Naive thymus-derived CD4-positive, alpha-beta T cell (primary cell): ENCODE data around the gene TRIP12. TPM values are rescaled to one million over a fixed set of nuclear protein-coding genes. Genes with fewer than 3 reads are reported as not detected.
"Not testable (repeated sequence)": the region's sequence is repeated elsewhere in the genome, so short reads cannot be mapped to it uniquely, and the experiment has no call there.

ENCODE experiments used
- ATAC-seq: fragments of 150-1000 bp; cut with Tn5 transposase; 2 replicates; pipeline ENCODE4 v1.10.0; 2021; ENCODE audit warnings: mild to moderate bottlenecking, moderate library complexity
- CTCF ChIA-PET: fragments of 350-600 bp; sonication (Branson Sonifier 250); formaldehyde crosslinking; loops from one replicate; lab custom pipeline; 2021; ENCODE audit warnings: antibody characterized with exemption; lab: Charles Lee
- POLR2A ChIA-PET: fragments of 350-600 bp; sonication (Branson Sonifier 250); formaldehyde crosslinking; loops from one replicate; lab custom pipeline; 2021; ENCODE audit warnings: antibody characterized with exemption, inconsistent platforms; lab: Charles Lee
- DNase-seq, 9 donors: peaks; one replicate each; pipeline versions ENCODE4 v3.0.0 to v3.0.0-alpha.2; 2020 to 2022; ENCODE audit warnings: mixed read lengths in 1 of 9
- H3K27ac ChIP-seq: one replicate; pipeline ENCODE4 v1.7.0; 2013; ENCODE audit warnings: mild to moderate bottlenecking, low read depth, low read length, moderate library complexity
- H3K27me3 ChIP-seq, 2 donors: one replicate each; pipeline ENCODE4 v1.7.0; 2013; ENCODE audit warnings: low read length in 2 of 2, mild to moderate bottlenecking in 2 of 2, moderate library complexity in 2 of 2; ENCODE audit not compliant: control insufficient read depth in 2 of 2, insufficient read depth in 2 of 2
- H3K36me3 ChIP-seq, 3 experiments: 1 replicate in 2 of 3; 2 replicates in 1 of 3; pipeline ENCODE4 v1.7.0; 2013; ENCODE audit warnings: low read length in 3 of 3, mild to moderate bottlenecking in 3 of 3, moderate library complexity in 1 of 3; ENCODE audit not compliant: insufficient read depth in 3 of 3, control insufficient read depth in 2 of 3
- H3K4me1 ChIP-seq, 2 donors: one replicate each; pipeline ENCODE4 v1.7.0; 2013; ENCODE audit warnings: low read length in 2 of 2, mild to moderate bottlenecking in 2 of 2, moderate library complexity in 1 of 2; ENCODE audit not compliant: control insufficient read depth in 2 of 2, insufficient read depth in 2 of 2
- H3K4me3 ChIP-seq: 2 replicates; pipeline ENCODE4 v1.7.0; 2013; ENCODE audit warnings: mild to moderate bottlenecking, low read length
- H3K9me3 ChIP-seq, 3 experiments: 1 replicate in 2 of 3; 2 replicates in 1 of 3; pipeline ENCODE4 v1.7.0; 2013; ENCODE audit warnings: low read length in 3 of 3; ENCODE audit not compliant: control insufficient read depth in 2 of 3
- H3K27ac Mint-ChIP-seq, 9 donors: one replicate each; pipeline ENCODE4 v1.8.0; 2020 to 2022; ENCODE audit warnings: mixed read lengths in 9 of 9, mild to moderate bottlenecking in 8 of 9, moderate library complexity in 5 of 9, inconsistent platforms in 2 of 9
- H3K27me3 Mint-ChIP-seq, 5 donors: one replicate each; pipeline ENCODE4 v1.8.0; 2021 to 2022; ENCODE audit warnings: mixed read lengths in 5 of 5, mild to moderate bottlenecking in 1 of 5
- H3K36me3 Mint-ChIP-seq, 5 donors: one replicate each; pipeline ENCODE4 v1.8.0; 2020 to 2022; ENCODE audit warnings: mixed read lengths in 5 of 5, mild to moderate bottlenecking in 3 of 5, inconsistent platforms in 1 of 5
- H3K4me1 Mint-ChIP-seq, 7 donors: one replicate each; pipeline ENCODE4 v1.8.0; 2020 to 2022; ENCODE audit warnings: mixed read lengths in 7 of 7, mild to moderate bottlenecking in 3 of 7, inconsistent platforms in 1 of 7
- H3K4me3 Mint-ChIP-seq, 10 donors: one replicate each; pipeline ENCODE4 v1.8.0; 2020 to 2022; ENCODE audit warnings: mild to moderate bottlenecking in 10 of 10, mixed read lengths in 10 of 10, moderate library complexity in 6 of 10, inconsistent platforms in 2 of 10
- H3K9me3 Mint-ChIP-seq, 11 donors: one replicate each; pipeline ENCODE4 v1.8.0; 2020 to 2022; ENCODE audit warnings: mixed read lengths in 11 of 11, mild to moderate bottlenecking in 4 of 11, inconsistent platforms in 1 of 11, moderate library complexity in 1 of 11
- intact Hi-C, 2 donors: fragments of 100-400 bp; cut with micrococcal nuclease; formaldehyde crosslinking; loops; one replicate each; pipeline ENCODE4 v1.15.1; 2023
- polyA plus RNA-seq, 2 donors: library from polyadenylated mRNA; unstranded; fragments of 300-500 nt; fragmentation: Illumina TruSeq; gene quantifications; one replicate each; pipeline ENCODE4 v1.2.3, GENCODE V29; 2021
- total RNA-seq, 6 experiments: library from RNA in 5 of 6; stranded (reverse) in 5 of 6; gene quantifications; 1 replicate in 5 of 6; 2 replicates in 1 of 6; pipeline ENCODE4 v1.2.3 and lab custom pipeline; 2021 to 2026

The TRIP12 gene
- total and polyA plus RNA-seq, 7 experiments from 2014 or later, result 34.8 to 247 (median 224) TPM

GRCh38 chr2:229843613-229844012 lies 78.2 kb downstream of the TRIP12 start:
- peaks cover 25 to 78% (median 72%) of the 10 kb centered on the region in 7 donors for H3K4me1 Mint-ChIP-seq
- H3K36me3 ChIP-seq, result peaks cover 0 to 10% (median 0%) of the 10 kb centered on the region in 3 experiments
- H3K36me3 Mint-ChIP-seq, result peaks cover 5 to 51% (median 31%) of the 10 kb centered on the region in 5 donors
- no peaks in the 10 kb centered on the region for H3K27me3 ChIP-seq
- H3K9me3 ChIP-seq, result no peaks in the 10 kb centered on the region
- ATAC-seq (no peak), DNase-seq (no peak)
- no peak overlapping the region for H3K27ac ChIP-seq
- POLR2A ChIA-PET, result interaction anchor here (0.6 to 1.0 kb wide), 3 partner anchors 8 to 26 kb away, joined by 3 to 5 read pairs (median 3); no protein-coding TSS in a partner anchor
- no peaks in the 10 kb centered on the region for H3K27me3 Mint-ChIP-seq
- H3K27ac Mint-ChIP-seq, result peak overlapping the region in 4 of 9 donors; percentile 23 to 80 (median 57)
- intact Hi-C loops, result loop anchor here in 1 of 2 donors (1.0 kb wide), 1 partner anchor 7 kb away; no protein-coding TSS in a partner anchor
- no peak overlapping the region for H3K4me3 Mint-ChIP-seq
- no peak overlapping the region for H3K4me3 ChIP-seq
- H3K4me1 ChIP-seq, result peaks cover 0 to 12% of the 10 kb centered on the region in 2 donors
- CTCF ChIA-PET, result no interaction called here
- no peaks in the 10 kb centered on the region for H3K9me3 Mint-ChIP-seq

GRCh38 chr2:229838729-229839128 lies 83.1 kb downstream of the TRIP12 start:
- Mint-ChIP-seq H3K27ac (peak overlapping the region in 5 of 9 donors; percentile 78 to 93 (median 91)), H3K4me3 (no peak overlapping the region), H3K4me1 (peaks cover 20 to 83% (median 76%) of the 10 kb centered on the region in 7 donors), H3K9me3 (no peaks in the 10 kb centered on the region), H3K36me3 (peaks cover 5 to 30% (median 25%) of the 10 kb centered on the region in 5 donors), H3K27me3 (no peaks in the 10 kb centered on the region)
- intact Hi-C loops, result loop anchor here in 1 of 2 donors (1.0 kb wide), 1 partner anchor 35 kb away; no protein-coding TSS in a partner anchor
- Histone ChIP-seq H3K4me3 (no peak overlapping the region), H3K27ac (no peak overlapping the region), H3K36me3 (peaks cover 0 to 16% (median 0%) of the 10 kb centered on the region in 3 experiments), H3K9me3 (no peaks in the 10 kb centered on the region), H3K4me1 (peaks cover 18 to 22% of the 10 kb centered on the region in 2 donors), H3K27me3 (no peaks in the 10 kb centered on the region)
- CTCF ChIA-PET, result interaction anchor here (1.1 kb wide), 1 partner anchor 14 kb away, joined by 3 read pairs; no protein-coding TSS in a partner anchor
- no peak for ATAC-seq
- no peak for DNase-seq
- POLR2A ChIA-PET, result no interaction called here

- Mint-ChIP-seq H3K27ac (peak overlapping the region; percentile 21 to 97 (median 90)), H3K9me3 (no peaks in the 10 kb centered on the region), H3K4me1 (peaks cover 23 to 85% (median 79%) of the 10 kb centered on the region in 7 donors), H3K4me3 (peak overlapping the region in 9 of 10 donors; percentile 9 to 75 (median 58)), H3K36me3 (peaks cover 5 to 27% (median 26%) of the 10 kb centered on the region in 5 donors), H3K27me3 (no peaks in the 10 kb centered on the region)
- peaks cover 18 to 38% of the 10 kb centered on the region in 2 donors for H3K4me1 ChIP-seq
- H3K9me3 ChIP-seq, result no peaks in the 10 kb centered on the region
- ATAC-seq (no peak), DNase-seq (no peak)
- H3K27ac ChIP-seq, result peak overlapping the region; percentile 21
- POLR2A ChIA-PET, result interaction anchor here (0.7 to 3.4 kb wide), 6 partner anchors 9 to 89 kb away, joined by 3 to 13 read pairs (median 6); partner anchors contain the start of genes FBXO36 and TRIP12
- H3K36me3 ChIP-seq, result peaks cover 0 to 16% (median 0%) of the 10 kb centered on the region in 3 experiments
- intact Hi-C loops, result loop anchor here (1.0 to 2.0 kb wide), 4 partner anchors 7 to 15 kb away; no protein-coding TSS in a partner anchor
- no peaks in the 10 kb centered on the region for H3K27me3 ChIP-seq
- H3K4me3 ChIP-seq, result no peak overlapping the region
- CTCF ChIA-PET, result interaction anchor here (0.6 to 1.6 kb wide), 3 partner anchors 15 to 75 kb away, joined by 3 to 10 read pairs (median 4); no protein-coding TSS in a partner anchor
Observed at GRCh38 chr2:229836847-229837246, 85.0 kb downstream of the TRIP12 start.

GRCh38 chr2:229835596-229836283 lies 86.1 kb downstream of the TRIP12 start:
- H3K36me3 Mint-ChIP-seq, result peaks cover 5 to 31% (median 26%) of the 10 kb centered on the region in 5 donors
- CTCF ChIA-PET, result interaction anchor here (0.6 to 2.6 kb wide), 6 partner anchors 16 to 76 kb away, joined by 3 to 10 read pairs (median 4); no protein-coding TSS in a partner anchor
- H3K27ac Mint-ChIP-seq, result peak overlapping the region; percentile 2 to 97 (median 90)
- peak in 7 of 9 donors; percentile 47 to 83 (median 75) for DNase-seq
- Histone ChIP-seq H3K9me3 (no peaks in the 10 kb centered on the region), H3K36me3 (peaks cover 0 to 24% (median 2%) of the 10 kb centered on the region in 3 experiments), H3K27ac (peak overlapping the region; percentile 21), H3K27me3 (no peaks in the 10 kb centered on the region), H3K4me3 (peak overlapping the region; percentile 17), H3K4me1 (peaks cover 18 to 45% of the 10 kb centered on the region in 2 donors)
- H3K9me3 Mint-ChIP-seq, result no peaks in the 10 kb centered on the region
- peak overlapping the region; percentile 39 to 79 (median 68) for H3K4me3 Mint-ChIP-seq
- ATAC-seq, result peak; percentile 92
- no peaks in the 10 kb centered on the region for H3K27me3 Mint-ChIP-seq
- POLR2A ChIA-PET, result interaction anchor here (0.7 to 3.4 kb wide), 8 partner anchors 8 to 86 kb away, joined by 3 to 13 read pairs (median 6); partner anchors contain the start of genes FBXO36 and TRIP12
- intact Hi-C loops, result loop anchor here (1.0 to 2.0 kb wide), 4 partner anchors 9 to 17 kb away; no protein-coding TSS in a partner anchor
- H3K4me1 Mint-ChIP-seq, result peaks cover 23 to 84% (median 78%) of the 10 kb centered on the region in 7 donors

- ChIA-PET CTCF (interaction anchor here (0.6 to 2.6 kb wide), 4 partner anchors 13 to 175 kb away, joined by 3 to 6 read pairs (median 5); no protein-coding TSS in a partner anchor), POLR2A (interaction anchor here (0.7 to 2.4 kb wide), 5 partner anchors 12 to 77 kb away, joined by 3 to 13 read pairs (median 4); no protein-coding TSS in a partner anchor)
- H3K36me3 Mint-ChIP-seq, result peaks cover 5 to 30% (median 22%) of the 10 kb centered on the region in 5 donors
- ATAC-seq, H3K9me3 Mint-ChIP-seq, H3K27ac ChIP-seq, intact Hi-C loops, DNase-seq, H3K4me3 ChIP-seq, H3K9me3 ChIP-seq, H3K27me3 ChIP-seq, H3K27me3 Mint-ChIP-seq: not testable (repeated sequence)
- peaks cover 23 to 83% (median 78%) of the 10 kb centered on the region in 7 donors for H3K4me1 Mint-ChIP-seq
- Histone ChIP-seq H3K4me1 (peaks cover 18 to 45% of the 10 kb centered on the region in 2 donors), H3K36me3 (peaks cover 2 to 22% (median 6%) of the 10 kb centered on the region in 3 experiments)
- H3K27ac Mint-ChIP-seq, result peak overlapping the region in 8 of 9 donors; percentile 43 to 97 (median 80)
- peak overlapping the region in 9 of 10 donors; percentile 0 to 77 (median 66) for H3K4me3 Mint-ChIP-seq
Observed at GRCh38 chr2:229834368-229834767, 87.4 kb downstream of the TRIP12 start.

GRCh38 chr2:229832510-229832898 lies 89.3 kb downstream of the TRIP12 start:
- Histone ChIP-seq H3K27me3 (no peaks in the 10 kb centered on the region), H3K9me3 (no peaks in the 10 kb centered on the region), H3K27ac (no peak overlapping the region), H3K4me1 (peaks cover 18 to 45% of the 10 kb centered on the region in 2 donors), H3K36me3 (peaks cover 11 to 20% (median 14%) of the 10 kb centered on the region in 3 experiments), H3K4me3 (no peak overlapping the region)
- Mint-ChIP-seq H3K4me1 (peaks cover 19 to 67% (median 65%) of the 10 kb centered on the region in 7 donors), H3K4me3 (peak overlapping the region in 4 of 10 donors; percentile 17 to 58 (median 38)), H3K27me3 (no peaks in the 10 kb centered on the region), H3K9me3 (no peaks in the 10 kb centered on the region), H3K36me3 (peaks cover 4 to 36% (median 26%) of the 10 kb centered on the region in 5 donors), H3K27ac (peak overlapping the region in 8 of 9 donors; percentile 27 to 93 (median 74))
- no peak for ATAC-seq
- ChIA-PET POLR2A (interaction anchor here (0.9 to 1.1 kb wide), 2 partner anchors 10 to 90 kb away, joined by 3 to 4 read pairs; partner anchors contain the start of genes FBXO36 and TRIP12), CTCF (no interaction called here)
- peak in 1 of 9 donors; percentile 15 for DNase-seq
- intact Hi-C loops, result loop anchor here in 1 of 2 donors (1.0 kb wide), 1 partner anchor 8 kb away; no protein-coding TSS in a partner anchor
